ENCODE data around the gene SPATA31C1.

DNA sequence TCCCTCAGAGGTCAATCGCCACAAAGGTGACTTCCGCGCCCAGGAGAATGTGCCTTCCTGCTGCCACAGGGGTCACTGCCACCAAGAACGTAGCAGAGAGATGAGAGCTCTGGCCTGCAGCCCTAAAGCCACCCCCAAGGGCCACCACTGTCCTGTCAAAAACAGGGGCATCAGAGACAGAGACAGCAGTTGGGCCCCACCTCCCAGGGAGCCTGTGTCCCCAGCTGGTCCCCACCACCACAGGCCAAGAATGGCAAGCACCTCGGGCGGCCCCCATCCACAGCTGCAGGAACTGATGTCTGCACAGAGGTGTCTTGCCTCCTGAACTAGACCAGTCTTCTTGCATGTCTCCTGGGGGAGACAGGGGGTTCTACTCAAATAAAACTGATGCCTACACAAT is 29.3 kb upstream of the SPATA31C1 start:
- TF ChIP-seq, protein P1, sequence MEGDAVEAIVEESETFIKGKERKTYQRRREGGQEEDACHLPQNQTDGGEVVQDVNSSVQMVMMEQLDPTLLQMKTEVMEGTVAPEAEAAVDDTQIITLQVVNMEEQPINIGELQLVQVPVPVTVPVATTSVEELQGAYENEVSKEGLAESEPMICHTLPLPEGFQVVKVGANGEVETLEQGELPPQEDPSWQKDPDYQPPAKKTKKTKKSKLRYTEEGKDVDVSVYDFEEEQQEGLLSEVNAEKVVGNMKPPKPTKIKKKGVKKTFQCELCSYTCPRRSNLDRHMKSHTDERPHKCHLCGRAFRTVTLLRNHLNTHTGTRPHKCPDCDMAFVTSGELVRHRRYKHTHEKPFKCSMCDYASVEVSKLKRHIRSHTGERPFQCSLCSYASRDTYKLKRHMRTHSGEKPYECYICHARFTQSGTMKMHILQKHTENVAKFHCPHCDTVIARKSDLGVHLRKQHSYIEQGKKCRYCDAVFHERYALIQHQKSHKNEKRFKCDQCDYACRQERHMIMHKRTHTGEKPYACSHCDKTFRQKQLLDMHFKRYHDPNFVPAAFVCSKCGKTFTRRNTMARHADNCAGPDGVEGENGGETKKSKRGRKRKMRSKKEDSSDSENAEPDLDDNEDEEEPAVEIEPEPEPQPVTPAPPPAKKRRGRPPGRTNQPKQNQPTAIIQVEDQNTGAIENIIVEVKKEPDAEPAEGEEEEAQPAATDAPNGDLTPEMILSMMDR (IDR thresholded peaks at IDR 0.05): no peak
- TF ChIP-seq POLR2AphosphoS5 (IDR thresholded peaks at IDR 0.05): no peak

All from breast epithelium (tissue), 3 donors.